ENCODE results near the gene PPP1R8.

PPP1R8 gene

DNA sequence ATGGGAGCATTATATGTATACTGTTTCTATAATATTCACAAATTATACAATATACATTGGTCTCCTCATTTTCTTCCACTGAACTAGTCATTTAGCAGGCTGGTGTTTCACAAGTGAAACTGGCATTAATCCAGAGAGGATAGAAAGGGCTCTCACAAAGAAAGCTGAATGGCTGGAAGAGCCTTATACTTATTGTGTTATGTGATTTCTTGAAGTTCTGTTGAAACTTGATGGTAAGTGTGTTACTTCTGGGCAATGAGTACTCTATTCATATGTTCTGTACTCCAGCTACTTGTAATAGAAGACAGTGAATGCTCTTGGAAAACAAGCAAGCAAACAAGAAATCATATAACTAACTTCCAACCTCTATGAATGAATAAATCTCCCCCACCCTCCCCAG is 42.7 kb upstream of the PPP1R8 start:
- TF ChIP-seq NFIC (IDR thresholded peaks at IDR 0.05) = no peak
- TF ChIP-seq TAF1 (IDR thresholded peaks at IDR 0.05; ENCODE audit: low read depth) = no peak
- TF ChIP-seq, protein P1, sequence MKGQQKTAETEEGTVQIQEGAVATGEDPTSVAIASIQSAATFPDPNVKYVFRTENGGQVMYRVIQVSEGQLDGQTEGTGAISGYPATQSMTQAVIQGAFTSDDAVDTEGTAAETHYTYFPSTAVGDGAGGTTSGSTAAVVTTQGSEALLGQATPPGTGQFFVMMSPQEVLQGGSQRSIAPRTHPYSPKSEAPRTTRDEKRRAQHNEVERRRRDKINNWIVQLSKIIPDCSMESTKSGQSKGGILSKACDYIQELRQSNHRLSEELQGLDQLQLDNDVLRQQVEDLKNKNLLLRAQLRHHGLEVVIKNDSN (IDR thresholded peaks at IDR 0.05) = no peak
- TF ChIP-seq TEAD4 (IDR thresholded peaks at IDR 0.05) = no peak
- TF ChIP-seq ZBTB7A (IDR thresholded peaks at IDR 0.05; ENCODE audit: low read depth) = no peak
- no peak for TF ChIP-seq CEBPB (IDR thresholded peaks at IDR 0.05)
- TF ChIP-seq, protein P2, sequence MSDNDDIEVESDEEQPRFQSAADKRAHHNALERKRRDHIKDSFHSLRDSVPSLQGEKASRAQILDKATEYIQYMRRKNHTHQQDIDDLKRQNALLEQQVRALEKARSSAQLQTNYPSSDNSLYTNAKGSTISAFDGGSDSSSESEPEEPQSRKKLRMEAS (IDR thresholded peaks at IDR 0.05) = no peak
- TF ChIP-seq RAD21 (IDR thresholded peaks at IDR 0.05; ENCODE audit: low read depth) = no peak
- TF ChIP-seq TCF12 (IDR thresholded peaks at IDR 0.05; ENCODE audit: low read depth) = no peak
- no peak for TF ChIP-seq CREB1 (IDR thresholded peaks at IDR 0.05; ENCODE audit: low read depth)
- TF ChIP-seq, protein P3, sequence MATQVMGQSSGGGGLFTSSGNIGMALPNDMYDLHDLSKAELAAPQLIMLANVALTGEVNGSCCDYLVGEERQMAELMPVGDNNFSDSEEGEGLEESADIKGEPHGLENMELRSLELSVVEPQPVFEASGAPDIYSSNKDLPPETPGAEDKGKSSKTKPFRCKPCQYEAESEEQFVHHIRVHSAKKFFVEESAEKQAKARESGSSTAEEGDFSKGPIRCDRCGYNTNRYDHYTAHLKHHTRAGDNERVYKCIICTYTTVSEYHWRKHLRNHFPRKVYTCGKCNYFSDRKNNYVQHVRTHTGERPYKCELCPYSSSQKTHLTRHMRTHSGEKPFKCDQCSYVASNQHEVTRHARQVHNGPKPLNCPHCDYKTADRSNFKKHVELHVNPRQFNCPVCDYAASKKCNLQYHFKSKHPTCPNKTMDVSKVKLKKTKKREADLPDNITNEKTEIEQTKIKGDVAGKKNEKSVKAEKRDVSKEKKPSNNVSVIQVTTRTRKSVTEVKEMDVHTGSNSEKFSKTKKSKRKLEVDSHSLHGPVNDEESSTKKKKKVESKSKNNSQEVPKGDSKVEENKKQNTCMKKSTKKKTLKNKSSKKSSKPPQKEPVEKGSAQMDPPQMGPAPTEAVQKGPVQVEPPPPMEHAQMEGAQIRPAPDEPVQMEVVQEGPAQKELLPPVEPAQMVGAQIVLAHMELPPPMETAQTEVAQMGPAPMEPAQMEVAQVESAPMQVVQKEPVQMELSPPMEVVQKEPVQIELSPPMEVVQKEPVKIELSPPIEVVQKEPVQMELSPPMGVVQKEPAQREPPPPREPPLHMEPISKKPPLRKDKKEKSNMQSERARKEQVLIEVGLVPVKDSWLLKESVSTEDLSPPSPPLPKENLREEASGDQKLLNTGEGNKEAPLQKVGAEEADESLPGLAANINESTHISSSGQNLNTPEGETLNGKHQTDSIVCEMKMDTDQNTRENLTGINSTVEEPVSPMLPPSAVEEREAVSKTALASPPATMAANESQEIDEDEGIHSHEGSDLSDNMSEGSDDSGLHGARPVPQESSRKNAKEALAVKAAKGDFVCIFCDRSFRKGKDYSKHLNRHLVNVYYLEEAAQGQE (IDR thresholded peaks at IDR 0.05; ENCODE audit: low read depth) = no peak
- TF ChIP-seq EP300 (IDR thresholded peaks at IDR 0.05; ENCODE audit: borderline replicate concordance) = no peak
- TF ChIP-seq EGR1 (IDR thresholded peaks at IDR 0.05) = no peak
- no peak for TF ChIP-seq FOXM1 (IDR thresholded peaks at IDR 0.05; ENCODE audit: borderline replicate concordance, low read depth)
- TF ChIP-seq YY1 (IDR thresholded peaks at IDR 0.05; ENCODE audit: low read depth) = no peak

DNA sequence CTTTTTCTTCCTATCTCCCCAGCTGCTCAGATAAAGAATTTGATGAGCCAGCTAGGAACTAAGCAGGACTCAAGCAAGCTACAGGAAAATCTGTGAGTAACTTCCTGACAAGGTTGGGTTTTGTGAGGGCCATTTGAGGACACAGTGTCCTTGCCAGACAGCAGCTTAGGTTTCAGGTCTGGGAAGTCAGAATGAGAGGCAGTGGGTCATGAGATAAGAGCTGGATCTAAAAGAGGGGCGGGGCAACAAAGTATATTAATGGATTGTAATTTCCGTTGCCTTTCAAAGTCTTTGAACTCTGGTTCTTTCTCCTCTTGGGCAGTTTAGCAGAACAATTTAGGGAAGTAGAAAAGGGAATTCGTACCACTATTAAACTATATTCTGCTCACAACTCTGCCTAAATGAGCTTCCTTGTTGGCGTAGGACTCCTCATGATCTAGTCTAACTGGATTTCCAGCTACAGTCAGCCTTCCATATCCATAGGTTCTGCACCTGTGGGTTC is 41.0 kb upstream of the PPP1R8 start:
- no peak for TF ChIP-seq NFIC (IDR thresholded peaks at IDR 0.05)
- no peak for TF ChIP-seq TCF12 (IDR thresholded peaks at IDR 0.05; ENCODE audit: low read depth)
- no peak for TF ChIP-seq CEBPB (IDR thresholded peaks at IDR 0.05)
- TF ChIP-seq, protein P2 (IDR thresholded peaks at IDR 0.05) = no peak
- no peak for TF ChIP-seq TAF1 (IDR thresholded peaks at IDR 0.05; ENCODE audit: low read depth)
- no peak for TF ChIP-seq TEAD4 (IDR thresholded peaks at IDR 0.05)
- TF ChIP-seq FOXM1 (IDR thresholded peaks at IDR 0.05; ENCODE audit: borderline replicate concordance, low read depth) = no peak
- TF ChIP-seq, protein P1 (IDR thresholded peaks at IDR 0.05) = no peak
- TF ChIP-seq, protein P3 (IDR thresholded peaks at IDR 0.05; ENCODE audit: low read depth) = no peak
- no peak for TF ChIP-seq EGR1 (IDR thresholded peaks at IDR 0.05)
- no peak for TF ChIP-seq CREB1 (IDR thresholded peaks at IDR 0.05; ENCODE audit: low read depth)
- TF ChIP-seq YY1 (IDR thresholded peaks at IDR 0.05; ENCODE audit: low read depth) = no peak
- no peak for TF ChIP-seq ZBTB7A (IDR thresholded peaks at IDR 0.05; ENCODE audit: low read depth)
- TF ChIP-seq RAD21 (IDR thresholded peaks at IDR 0.05; ENCODE audit: low read depth) = no peak

DNA sequence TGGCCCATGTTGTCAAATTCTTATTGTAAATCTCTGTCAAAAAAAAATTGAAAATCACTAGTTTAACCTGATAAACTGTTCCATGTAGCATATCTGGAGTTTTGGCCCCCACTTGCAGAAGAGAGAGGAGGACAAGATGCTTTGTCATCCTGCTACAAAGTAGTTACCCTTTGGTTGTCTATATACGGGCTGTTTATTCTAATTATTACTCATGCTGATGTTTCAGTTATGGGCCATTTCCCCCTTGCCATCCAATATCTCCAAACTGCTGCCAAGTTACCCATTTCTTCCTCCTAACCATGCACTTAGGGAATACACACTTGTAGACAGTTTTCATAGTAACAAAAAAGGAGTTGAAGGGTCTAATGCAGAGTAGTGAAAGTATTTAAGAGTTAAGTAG is 35.0 kb upstream of the PPP1R8 start:
- TF ChIP-seq, protein P1 (IDR thresholded peaks at IDR 0.05) = no peak
- no peak for TF ChIP-seq ZBTB7A (IDR thresholded peaks at IDR 0.05; ENCODE audit: low read depth)
- TF ChIP-seq CEBPB (IDR thresholded peaks at IDR 0.05) = no peak

DNA sequence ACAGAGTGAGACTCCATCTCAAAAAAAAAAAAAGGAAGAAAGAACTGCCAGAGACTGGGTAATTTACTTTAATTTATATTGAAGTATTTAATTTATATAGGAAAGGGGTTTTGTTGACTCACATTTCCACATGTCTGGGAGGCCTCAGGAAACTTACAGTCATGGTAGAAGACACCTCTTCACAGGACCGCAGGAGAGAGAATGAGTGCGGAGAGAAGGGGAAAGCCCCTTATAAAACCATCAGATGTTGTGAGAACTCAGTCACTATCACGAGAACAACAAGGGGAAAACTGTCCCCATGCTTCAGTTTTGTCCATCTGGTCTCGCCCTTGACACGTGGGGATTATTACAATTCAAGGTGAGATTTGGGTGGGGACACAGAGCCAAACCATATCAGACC is 25.8 kb upstream of the PPP1R8 start:
- no peak for TF ChIP-seq NFIC (IDR thresholded peaks at IDR 0.05)
- TF ChIP-seq, protein P2 (IDR thresholded peaks at IDR 0.05) = no peak
- TF ChIP-seq ZBTB7A (IDR thresholded peaks at IDR 0.05; ENCODE audit: low read depth) = no peak
- TF ChIP-seq CEBPB (IDR thresholded peaks at IDR 0.05) = no peak
- TF ChIP-seq TEAD4 (IDR thresholded peaks at IDR 0.05) = no peak
- TF ChIP-seq TAF1 (IDR thresholded peaks at IDR 0.05; ENCODE audit: low read depth) = no peak
- TF ChIP-seq RAD21 (IDR thresholded peaks at IDR 0.05; ENCODE audit: low read depth) = no peak
- TF ChIP-seq YY1 (IDR thresholded peaks at IDR 0.05; ENCODE audit: low read depth) = no peak
- no peak for TF ChIP-seq EGR1 (IDR thresholded peaks at IDR 0.05)
- TF ChIP-seq, protein P3 (IDR thresholded peaks at IDR 0.05; ENCODE audit: low read depth) = no peak
- no peak for TF ChIP-seq EP300 (IDR thresholded peaks at IDR 0.05; ENCODE audit: borderline replicate concordance)
- TF ChIP-seq, protein P1 (IDR thresholded peaks at IDR 0.05) = no peak
- TF ChIP-seq CREB1 (IDR thresholded peaks at IDR 0.05; ENCODE audit: low read depth) = no peak
- TF ChIP-seq FOXM1 (IDR thresholded peaks at IDR 0.05; ENCODE audit: borderline replicate concordance, low read depth) = no peak

All from Ishikawa (cell line).